C4-2B (cell line): ENCODE data around the gene USE1.

Experiments
- H3K27ac ChIP-seq: fragments of 450-650 bp; 2 replicates; pipeline ENCODE4 v1.5.1; 2017
- CTCF ChIP-seq: fragments of 450-650 bp; conservative IDR thresholded peaks from 2 replicates; pipeline ENCODE4 v1.5.1; 2017; ENCODE audit warnings: mild to moderate bottlenecking
- ZFX ChIP-seq: fragments of 450-650 bp; IDR thresholded peaks from 2 replicates; pipeline ENCODE4 v1.6.1; 2017

Gene USE1

GRCh38 chr19:17215127-17215971 lies at the start of gene USE1:
USE1 (plus strand) TSS chr19:17215357; CDS start chr19:17215406, 49 bp downstream.
- no peak for TF ChIP-seq ZFX
- peak within 1 kb of the TSS; percentile 80 for H3K27ac ChIP-seq

GRCh38 chr19:17165715-17166114 lies 49.4 kb upstream of the USE1 start:
- TF ChIP-seq ZFX (no peak), CTCF (no peak)
- no peak overlapping the region for H3K27ac ChIP-seq

- TF ChIP-seq ZFX (no peak), CTCF (no peak)
- H3K27ac ChIP-seq: no peak overlapping the region
Observed at GRCh38 chr19:17170538-17171297, 44.4 kb upstream of the USE1 start.

- no peak for TF ChIP-seq CTCF
- no peak for TF ChIP-seq ZFX
Observed at GRCh38 chr19:17171874-17172273, 43.3 kb upstream of the USE1 start.

GRCh38 chr19:17172624-17173345 lies 42.4 kb upstream of the USE1 start:
- H3K27ac ChIP-seq: no peak overlapping the region
- TF ChIP-seq CTCF (no peak), ZFX (no peak)

More at GRCh38 chr19:17171874-17172273, 43.3 kb upstream of the USE1 start:
- H3K27ac ChIP-seq: no peak overlapping the region

- TF ChIP-seq ZFX: no peak
- TF ChIP-seq CTCF: no peak
- H3K27ac ChIP-seq: no peak overlapping the region
Observed at GRCh38 chr19:17178291-17178690, 36.9 kb upstream of the USE1 start.

GRCh38 chr19:17180997-17181702 lies 34.0 kb upstream of the USE1 start:
- no peak for TF ChIP-seq ZFX
- TF ChIP-seq CTCF: no peak

More at GRCh38 chr19:17180997-17181702, 34.0 kb upstream of the USE1 start:
- H3K27ac ChIP-seq: no peak overlapping the region
